DND-41 (cell line): Measurements from ENCODE around the gene PPP1R3E.

Experiments
- ATAC-seq: fragments of 200-7000 bp; cut with Tn5 transposase; 3 replicates; pipeline ENCODE4 v1.9.1; 2021; ENCODE audit warnings: low read depth; ENCODE audit not compliant: insufficient read depth
- DNase-seq: peaks from one replicate; pipeline ENCODE4 v3.0.0-alpha.2; 2020
- H2AFZ ChIP-seq: 2 replicates; pipeline ENCODE4 v1.6.0; 2012; ENCODE audit warnings: low read depth, low read length
- H3K27ac ChIP-seq: 2 replicates; pipeline ENCODE4 v1.5.1; 2012; ENCODE audit warnings: low read length, inconsistent platforms
- H3K27me3 ChIP-seq: fragments of 200-600 bp; sonication (generic); 2 replicates; pipeline ENCODE4 v1.6.0; 2012; ENCODE audit warnings: low read length, mild to moderate bottlenecking, inconsistent platforms; ENCODE audit not compliant: insufficient read depth, poor library complexity
- H3K36me3 ChIP-seq: 2 replicates; pipeline ENCODE4 v1.5.1; 2012; ENCODE audit warnings: low read length, inconsistent platforms; ENCODE audit not compliant: insufficient read depth
- H3K4me1 ChIP-seq: 2 replicates; pipeline ENCODE4 v1.5.1; 2012; ENCODE audit warnings: mild to moderate bottlenecking, low read length; ENCODE audit not compliant: insufficient read depth
- H3K4me2 ChIP-seq: 2 replicates; pipeline ENCODE4 v1.6.0; 2012; ENCODE audit warnings: mild to moderate bottlenecking, moderate library complexity, low read length, inconsistent platforms; ENCODE audit not compliant: insufficient read depth
- H3K4me3 ChIP-seq, 2 experiments: fragments of 200-600 bp in 1 of 2; shearing (Covaris generic) in 1 of 2; 2 replicates each; pipeline ENCODE4 v1.5.1; 2012 to 2016; ENCODE audit warnings: inconsistent platforms in 2 of 2, low read length in 2 of 2, mild to moderate bottlenecking in 2 of 2, low read depth in 1 of 2, moderate library complexity in 1 of 2
- H3K79me2 ChIP-seq: 2 replicates; pipeline ENCODE4 v1.6.0; 2012; ENCODE audit warnings: low read length, inconsistent platforms; ENCODE audit not compliant: insufficient read depth
- H3K9ac ChIP-seq: 2 replicates; pipeline ENCODE4 v1.6.0; 2012; ENCODE audit warnings: low read depth, mild to moderate bottlenecking, inconsistent platforms, low read length, moderate library complexity
- H3K9me3 ChIP-seq: 2 replicates; pipeline ENCODE4 v1.5.1; 2012; ENCODE audit warnings: low read length, moderate library complexity, mild to moderate bottlenecking, inconsistent platforms; ENCODE audit not compliant: insufficient read depth, severe bottlenecking
- H4K20me1 ChIP-seq: 2 replicates; pipeline ENCODE4 v1.6.0; 2012; ENCODE audit warnings: low read length; ENCODE audit not compliant: insufficient read depth
- CTCF ChIP-seq: IDR thresholded peaks from 2 replicates; pipeline ENCODE4 v1.5.1; 2012; ENCODE audit warnings: borderline replicate concordance, low read length, moderate library complexity, mild to moderate bottlenecking; ENCODE audit not compliant: poor library complexity, severe bottlenecking; ENCODE audit errors: extremely low read depth
- EZH2 ChIP-seq: IDR thresholded peaks from 3 replicates; pipeline ENCODE4 v1.6.1; 2012; ENCODE audit warnings: borderline replicate concordance, low read depth, mild to moderate bottlenecking, moderate library complexity, low read length, inconsistent platforms; ENCODE audit not compliant: severe bottlenecking

The PPP1R3E gene

DNA sequence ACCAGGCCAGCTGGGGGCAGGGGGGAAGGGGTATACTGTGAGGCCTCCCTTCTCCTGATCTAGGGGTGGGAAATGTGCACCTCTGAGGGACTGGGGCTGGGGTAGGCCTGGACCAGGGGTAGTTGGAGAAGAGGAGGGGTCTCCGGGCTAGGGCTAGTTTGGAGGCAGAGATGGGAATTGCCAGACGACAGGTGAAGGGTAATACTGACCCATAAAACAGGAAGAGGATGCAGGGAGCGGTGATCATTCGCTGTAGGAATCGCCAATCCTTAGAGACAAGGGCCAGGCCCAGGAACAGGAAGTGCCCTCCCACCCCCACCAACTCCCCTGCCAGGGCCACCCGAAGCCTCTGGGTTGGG, 45.6 kb upstream of the PPP1R3E start:
- H2AFZ ChIP-seq: no peak overlapping the region
- no peak overlapping the region for H3K4me2 ChIP-seq
- TF ChIP-seq EZH2 (no peak), CTCF (no peak)
- no peaks in the 10 kb centered on the region for H4K20me1 ChIP-seq
- DNase-seq (no peak), ATAC-seq (no peak)
- H3K9me3 ChIP-seq: no peaks in the 10 kb centered on the region
- no peaks in the 10 kb centered on the region for H3K36me3 ChIP-seq
- no peak overlapping the region for H3K9ac ChIP-seq
- H3K79me2 ChIP-seq: no peaks in the 10 kb centered on the region
- no peak overlapping the region for H3K4me3 ChIP-seq
- H3K27me3 ChIP-seq: peaks cover 25% of the 10 kb centered on the region
- no peaks in the 10 kb centered on the region for H3K4me1 ChIP-seq
- no peak overlapping the region for H3K27ac ChIP-seq

DNA sequence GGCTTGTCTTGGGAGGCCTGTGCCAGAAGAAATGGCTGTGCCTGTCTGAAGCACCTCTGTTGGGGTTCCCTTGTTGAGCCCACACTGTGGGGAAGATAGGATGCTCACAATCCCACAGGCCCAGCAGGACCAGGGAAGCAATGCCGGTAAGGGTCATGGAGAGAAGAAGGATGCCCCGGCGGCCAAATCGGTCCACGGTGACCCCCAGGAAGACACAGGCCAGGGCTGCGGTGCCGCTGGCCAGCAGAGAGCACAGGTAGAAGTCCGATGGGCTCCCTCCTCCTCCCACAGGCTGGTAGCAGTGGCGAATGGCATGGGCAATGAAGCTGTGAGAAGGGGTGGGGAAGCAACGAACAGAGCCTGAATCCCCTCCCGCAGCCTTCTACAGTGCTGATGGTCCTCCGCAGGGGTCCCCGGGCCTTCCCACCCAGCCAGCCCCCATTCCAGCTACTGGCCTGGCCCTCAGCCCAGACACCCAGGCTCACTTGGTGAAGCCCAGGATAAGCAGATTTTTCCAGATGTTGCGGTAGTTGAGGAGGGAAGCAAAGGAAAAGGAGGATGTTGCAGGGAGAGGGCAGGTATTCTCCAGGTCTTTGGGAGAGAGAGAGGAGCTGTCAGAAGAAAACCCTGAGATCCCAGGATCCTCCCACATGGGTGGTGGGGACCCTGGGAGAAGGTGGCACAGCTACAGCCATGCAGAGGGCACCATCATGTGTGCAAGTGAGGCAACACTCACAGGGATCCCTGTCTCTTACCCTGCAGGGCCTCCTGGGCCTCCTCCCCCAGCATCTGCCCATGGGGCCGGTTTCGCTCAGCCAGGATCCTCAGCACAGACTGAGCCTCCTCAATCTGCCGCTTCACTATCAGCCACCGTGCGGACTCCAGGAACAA, 45.0 kb upstream of the PPP1R3E start:
- Histone ChIP-seq H4K20me1 (no peaks in the 10 kb centered on the region), H3K36me3 (no peaks in the 10 kb centered on the region), H3K9ac (no peak overlapping the region), H3K27ac (no peak overlapping the region), H3K27me3 (peaks cover 19% of the 10 kb centered on the region), H3K79me2 (no peaks in the 10 kb centered on the region), H3K9me3 (no peaks in the 10 kb centered on the region), H2AFZ (no peak overlapping the region), H3K4me1 (no peaks in the 10 kb centered on the region), H3K4me2 (no peak overlapping the region), H3K4me3 (no peak overlapping the region)
- ATAC-seq: no peak
- DNase-seq: no peak
- TF ChIP-seq CTCF (no peak), EZH2 (no peak)

DNA sequence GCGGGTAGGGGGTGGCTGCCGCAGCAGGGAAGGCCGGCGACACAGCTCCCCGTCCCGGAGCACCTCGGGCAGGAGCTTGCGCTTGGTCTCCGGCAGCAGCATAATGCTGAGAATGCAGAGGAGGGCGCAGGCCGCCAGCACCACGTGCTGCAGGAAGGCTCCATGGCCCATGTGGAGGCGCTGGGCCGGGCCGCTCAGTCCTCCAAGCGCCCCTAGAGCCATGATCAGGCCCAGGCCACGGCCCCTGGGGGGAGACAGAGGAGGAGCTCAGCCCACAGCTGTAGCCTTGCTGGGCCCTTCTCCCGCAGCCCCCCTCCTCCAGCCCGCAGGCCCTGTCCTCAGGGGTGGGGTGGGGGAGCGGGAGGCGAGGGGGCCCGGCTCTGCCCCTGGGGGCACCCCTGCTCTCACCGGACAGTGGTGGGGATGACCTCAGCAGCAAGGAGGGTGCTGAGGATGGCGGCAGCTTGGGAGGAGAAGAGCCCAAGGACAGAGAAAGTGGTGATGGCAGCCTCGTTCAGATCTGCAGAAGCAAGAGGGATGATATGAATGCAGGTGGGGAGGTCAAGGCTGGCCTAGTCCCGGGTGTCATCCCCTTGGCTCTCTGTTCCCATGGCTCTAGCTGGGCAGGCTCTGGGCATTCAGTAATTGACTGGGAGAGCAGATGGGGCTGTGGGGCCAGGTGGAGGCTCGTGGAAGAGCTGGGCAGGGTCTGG, 44.2 kb upstream of the PPP1R3E start:
- Histone ChIP-seq H3K9ac (no peak overlapping the region), H3K4me3 (no peak overlapping the region), H3K9me3 (no peaks in the 10 kb centered on the region), H3K4me2 (no peak overlapping the region), H3K27ac (no peak overlapping the region), H3K36me3 (no peaks in the 10 kb centered on the region), H2AFZ (no peak overlapping the region), H3K27me3 (peaks cover 11% of the 10 kb centered on the region), H4K20me1 (no peaks in the 10 kb centered on the region), H3K79me2 (no peaks in the 10 kb centered on the region), H3K4me1 (no peaks in the 10 kb centered on the region)
- TF ChIP-seq CTCF: no peak
- TF ChIP-seq EZH2: no peak
- no peak for ATAC-seq
- no peak for DNase-seq
